NK-92 (cell line): ENCODE results near the gene GARS1.

Source experiments
- DNase-seq: peaks from one replicate; lab custom pipeline; 2025; ENCODE audit not compliant: unreplicated experiment; lab: John Stamatoyannopoulos, UW

GARS1 gene, protein sequence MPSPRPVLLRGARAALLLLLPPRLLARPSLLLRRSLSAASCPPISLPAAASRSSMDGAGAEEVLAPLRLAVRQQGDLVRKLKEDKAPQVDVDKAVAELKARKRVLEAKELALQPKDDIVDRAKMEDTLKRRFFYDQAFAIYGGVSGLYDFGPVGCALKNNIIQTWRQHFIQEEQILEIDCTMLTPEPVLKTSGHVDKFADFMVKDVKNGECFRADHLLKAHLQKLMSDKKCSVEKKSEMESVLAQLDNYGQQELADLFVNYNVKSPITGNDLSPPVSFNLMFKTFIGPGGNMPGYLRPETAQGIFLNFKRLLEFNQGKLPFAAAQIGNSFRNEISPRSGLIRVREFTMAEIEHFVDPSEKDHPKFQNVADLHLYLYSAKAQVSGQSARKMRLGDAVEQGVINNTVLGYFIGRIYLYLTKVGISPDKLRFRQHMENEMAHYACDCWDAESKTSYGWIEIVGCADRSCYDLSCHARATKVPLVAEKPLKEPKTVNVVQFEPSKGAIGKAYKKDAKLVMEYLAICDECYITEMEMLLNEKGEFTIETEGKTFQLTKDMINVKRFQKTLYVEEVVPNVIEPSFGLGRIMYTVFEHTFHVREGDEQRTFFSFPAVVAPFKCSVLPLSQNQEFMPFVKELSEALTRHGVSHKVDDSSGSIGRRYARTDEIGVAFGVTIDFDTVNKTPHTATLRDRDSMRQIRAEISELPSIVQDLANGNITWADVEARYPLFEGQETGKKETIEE

GRCh38 chr7:30594540-30595435 is at the start of gene GARS1:
GARS1 (plus strand) TSS chr7:30594878; CDS start chr7:30594922, 44 bp downstream.
- DNase-seq = peak; percentile 18

GRCh38 chr7:30545791-30546555 is 48.7 kb upstream of the GARS1 start:
- DNase-seq = no peak

- DNase-seq = no peak
Observed at GRCh38 chr7:30546596-30546995, 48.1 kb upstream of the GARS1 start.

DNA sequence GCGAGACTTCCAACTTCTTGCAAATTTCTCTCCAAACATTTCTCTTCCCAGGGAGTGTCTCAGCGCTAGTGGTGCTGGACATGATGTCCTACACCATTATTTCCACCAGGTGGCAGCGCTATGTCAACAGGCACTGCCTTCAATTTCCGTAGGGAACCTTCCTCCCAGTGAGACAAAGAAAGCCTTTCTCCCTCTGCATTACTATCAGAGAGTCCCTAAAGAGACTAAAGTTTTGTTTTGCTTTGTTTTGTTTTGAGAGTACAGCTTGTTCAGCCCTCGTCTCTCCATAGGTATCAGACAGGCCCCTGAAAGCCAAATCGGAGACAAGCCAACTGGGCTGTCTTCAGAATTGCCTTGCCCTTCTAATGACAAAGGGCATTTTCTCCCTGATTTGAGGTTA is 45.8 kb upstream of the GARS1 start:
- DNase-seq = no peak

DNA sequence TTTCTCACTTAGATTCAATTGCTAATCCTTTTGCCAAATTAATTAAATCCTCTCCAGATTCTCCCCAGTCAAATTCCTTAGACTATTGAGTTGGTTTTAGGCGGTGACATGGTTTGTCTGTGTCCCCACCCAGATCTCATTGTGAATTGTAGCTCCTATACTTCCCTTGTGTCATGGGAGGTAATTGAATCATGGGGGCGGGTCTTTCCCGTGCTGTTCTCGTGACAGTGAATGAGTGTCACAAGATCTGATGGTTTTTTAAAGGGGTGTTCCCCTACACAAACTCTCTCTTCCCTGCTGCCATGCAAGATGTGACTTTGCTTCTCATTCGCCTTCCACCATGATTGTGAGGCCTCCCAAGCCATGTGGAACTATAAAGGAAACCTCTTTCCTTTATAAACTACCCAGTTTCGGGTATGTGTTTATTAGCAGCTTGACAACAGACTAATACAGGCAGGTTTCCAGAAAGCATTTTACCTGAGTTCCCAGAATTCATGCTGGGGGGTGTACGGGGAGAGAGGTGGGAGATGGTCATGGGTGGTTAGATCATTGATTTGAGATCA is 44.7 kb upstream of the GARS1 start:
- no peak for DNase-seq

GRCh38 chr7:30552330-30552729 is 42.3 kb upstream of the GARS1 start:
- DNase-seq = no peak

GRCh38 chr7:30553141-30553540 is 41.5 kb upstream of the GARS1 start:
- no peak for DNase-seq

GRCh38 chr7:30553546-30553945 is 41.1 kb upstream of the GARS1 start:
- DNase-seq = no peak

DNA sequence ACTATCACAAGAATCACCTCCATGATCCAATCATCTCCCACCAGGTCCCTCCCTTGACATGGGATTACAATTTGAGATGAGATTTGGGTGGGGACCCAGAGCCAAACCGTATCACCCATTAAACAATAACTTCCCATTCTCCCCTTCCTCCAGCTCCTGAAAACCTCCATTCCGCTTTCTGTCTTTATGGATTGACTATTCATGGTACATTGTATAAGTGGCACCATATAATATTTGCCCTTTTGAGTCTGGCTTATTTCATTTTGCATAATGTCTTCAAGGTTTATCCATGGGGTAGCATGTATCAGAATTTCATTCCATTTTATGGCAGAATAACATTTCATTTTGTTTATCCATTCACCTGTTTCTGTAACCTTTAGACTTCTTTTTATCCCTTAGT is 39.2 kb upstream of the GARS1 start:
- DNase-seq = no peak

- DNase-seq = no peak
Observed at GRCh38 chr7:30556840-30557239, 37.8 kb upstream of the GARS1 start.

- DNase-seq = no peak
Observed at GRCh38 chr7:30557245-30557644, 37.4 kb upstream of the GARS1 start.

- no peak for DNase-seq
Observed at GRCh38 chr7:30559611-30560010, 35.1 kb upstream of the GARS1 start.

DNA sequence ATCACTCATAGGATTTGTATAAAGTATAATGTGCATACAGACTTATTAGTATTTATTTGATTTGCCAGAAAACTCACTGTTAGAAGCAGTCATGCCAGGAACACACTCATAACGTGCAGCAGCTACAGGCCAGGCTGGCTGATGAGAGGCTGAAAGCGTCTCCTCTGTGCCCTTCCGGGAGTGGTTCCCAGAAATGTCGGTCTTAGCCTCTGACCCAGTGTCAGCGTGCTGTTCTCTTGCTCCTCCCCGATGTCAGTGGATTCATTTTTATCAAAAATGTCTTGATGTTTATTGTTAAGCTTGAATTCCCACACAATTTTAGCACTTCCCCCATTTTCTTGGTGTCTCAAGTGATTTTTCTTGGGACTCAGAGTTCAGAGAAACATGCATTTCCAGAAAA is 33.3 kb upstream of the GARS1 start:
- no peak for DNase-seq

- DNase-seq = no peak
Observed at GRCh38 chr7:30562498-30562897, 32.2 kb upstream of the GARS1 start.

- no peak for DNase-seq
Observed at GRCh38 chr7:30562909-30563308, 31.8 kb upstream of the GARS1 start.

DNA sequence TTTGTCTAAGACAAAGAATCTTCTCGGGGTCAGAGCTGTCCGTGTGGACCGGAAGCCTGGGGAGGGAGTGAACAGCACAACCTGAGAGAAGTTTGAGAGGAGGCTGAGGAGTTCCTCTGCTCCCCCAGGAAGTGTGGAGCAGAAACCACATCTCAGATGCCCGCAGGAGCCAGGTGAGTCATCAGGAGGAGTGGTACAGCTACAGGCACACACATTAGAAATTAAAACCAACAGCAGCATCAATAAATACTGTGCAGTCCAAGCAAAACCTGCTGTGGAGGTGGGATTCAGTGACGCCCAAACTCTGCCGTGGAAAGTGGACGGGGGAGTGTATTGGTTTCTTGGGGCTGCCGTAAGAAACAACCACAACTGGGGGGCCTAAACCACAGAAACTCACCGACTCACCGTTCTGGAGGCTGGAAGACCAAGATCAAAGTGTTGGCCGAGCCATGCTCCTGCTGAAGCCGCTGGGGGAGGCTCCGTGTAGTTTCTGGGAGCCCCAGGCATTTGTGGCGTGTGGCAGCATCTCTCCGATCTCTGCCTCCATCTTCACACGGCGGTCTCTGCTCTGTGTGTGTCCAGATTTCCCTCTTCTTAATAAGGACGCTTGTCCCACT is 31.2 kb upstream of the GARS1 start:
- no peak for DNase-seq

- peak; percentile 13 for DNase-seq
Observed at GRCh38 chr7:30564243-30564892, 30.3 kb upstream of the GARS1 start.

GRCh38 chr7:30566596-30566995 is 28.1 kb upstream of the GARS1 start:
- DNase-seq = no peak

- DNase-seq = no peak
Observed at GRCh38 chr7:30567081-30567480, 27.6 kb upstream of the GARS1 start.
